Fibroblast of the aortic adventitia (primary cell): ENCODE results near the gene IGSF9B. TPM values are rescaled to one million over a fixed set of nuclear protein-coding genes. Genes with fewer than 3 reads are reported as not detected.

Source experiments
- DNase-seq: peaks from one replicate; pipeline ENCODE4 v3.0.0-alpha.2; 2010; ENCODE audit warnings: low read depth
- H3K4me3 ChIP-seq: 2 replicates; pipeline ENCODE4 v1.5.1; 2011; ENCODE audit warnings: low read depth, mild to moderate bottlenecking, control low read depth, low read length, moderate library complexity
- CTCF ChIP-seq: IDR thresholded peaks from 2 replicates; pipeline ENCODE4 v1.5.1; 2011; ENCODE audit warnings: mild to moderate bottlenecking, low read length, control low read depth, inconsistent platforms; ENCODE audit not compliant: insufficient read depth
- total RNA-seq: library from RNA; depleted of rRNA; stranded (reverse); fragments of >200 nt; gene quantifications from 2 replicates; pipeline ENCODE4 v1.2.3, GENCODE V29; 2012; ENCODE audit warnings: low replicate concordance

IGSF9B gene
- total RNA-seq, 1 donor: 3.2 TPM

DNA sequence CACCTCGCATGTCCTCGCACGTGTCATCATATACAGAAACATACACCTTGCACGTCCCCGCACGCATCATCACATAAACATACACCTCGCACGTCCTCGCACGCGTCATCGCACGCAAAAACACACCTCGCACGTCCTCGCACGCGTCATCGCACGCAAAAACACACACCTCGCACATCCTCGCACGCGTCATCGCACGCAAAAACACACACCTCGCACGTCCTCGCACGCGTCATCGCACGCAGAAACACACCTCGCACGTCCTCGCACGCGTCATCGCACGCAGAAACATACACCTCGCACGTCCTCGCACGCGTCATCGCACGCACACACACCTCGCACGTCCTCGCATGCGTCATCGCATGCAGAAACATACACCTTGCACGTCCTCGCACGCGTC is 16.7 kb downstream of the IGSF9B start:
- DNase-seq: no peak
- H3K4me3 ChIP-seq: no peak overlapping the region
- TF ChIP-seq CTCF: no peak

DNA sequence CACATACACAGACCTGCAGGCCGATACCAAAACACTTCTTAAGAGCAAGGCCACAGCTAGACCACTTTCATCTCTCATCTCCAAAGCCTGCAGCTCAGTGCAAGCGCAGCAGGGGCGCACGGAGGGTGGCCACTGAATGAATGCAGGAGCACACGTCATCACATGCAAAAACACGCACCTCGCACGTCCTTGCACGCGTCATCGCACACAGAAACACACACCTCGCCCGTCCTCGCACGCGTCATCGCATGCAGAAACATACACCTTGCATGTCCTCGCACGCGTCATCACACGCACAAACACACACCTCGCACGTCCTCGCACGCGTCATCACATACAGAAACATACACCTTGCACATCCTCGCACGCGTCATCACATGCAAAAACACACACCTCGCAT is 17.2 kb downstream of the IGSF9B start:
- no peak for TF ChIP-seq CTCF
- no peak overlapping the region for H3K4me3 ChIP-seq
- no peak for DNase-seq

- no peak overlapping the region for H3K4me3 ChIP-seq
- no peak for TF ChIP-seq CTCF
- no peak for DNase-seq
Measured at GRCh38 chr11:133938166-133938565, 18.6 kb downstream of the IGSF9B start.

DNA sequence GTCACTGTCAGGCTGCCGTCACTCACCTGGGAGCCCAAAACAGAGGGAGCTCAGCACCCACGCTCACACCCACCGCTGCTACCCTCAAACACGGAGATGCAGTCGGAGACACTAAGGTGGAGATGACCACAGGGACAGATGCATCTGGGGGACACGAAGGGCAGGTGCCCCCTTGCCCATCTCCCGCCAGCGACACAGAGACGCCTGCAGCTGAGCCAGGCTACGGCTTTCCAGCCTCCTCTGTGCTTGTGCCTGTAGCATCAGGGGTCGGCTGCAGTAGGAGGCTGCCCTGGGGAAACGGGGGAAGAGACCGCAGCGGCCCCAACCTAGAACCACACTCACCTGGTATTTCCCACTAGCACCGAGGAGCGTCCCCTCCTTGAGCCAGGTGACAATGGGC is 19.3 kb downstream of the IGSF9B start:
- DNase-seq: no peak
- no peak overlapping the region for H3K4me3 ChIP-seq
- no peak for TF ChIP-seq CTCF

GRCh38 chr11:133937015-133937414 is 19.8 kb downstream of the IGSF9B start:
- no peak overlapping the region for H3K4me3 ChIP-seq
- no peak for TF ChIP-seq CTCF
- no peak for DNase-seq

GRCh38 chr11:133936592-133936991 is 20.2 kb downstream of the IGSF9B start:
- DNase-seq: no peak
- TF ChIP-seq CTCF: no peak
- H3K4me3 ChIP-seq: no peak overlapping the region

GRCh38 chr11:133936136-133936535 is 20.6 kb downstream of the IGSF9B start:
- no peak overlapping the region for H3K4me3 ChIP-seq
- no peak for DNase-seq
- TF ChIP-seq CTCF: no peak
